ENCODE results near the gene RPLP2. TPM values are rescaled to one million over a fixed set of nuclear protein-coding genes. Genes with fewer than 3 reads are reported as not detected.
A peak's percentile ranks its signal among the peaks of the same experiment; 100 is the strongest.

Gene RPLP2
- total and polyA plus RNA-seq, 2 donors (not counting 1 experiment from before 2014, with no cell fraction given) = 525 to 3,947 TPM

DNA sequence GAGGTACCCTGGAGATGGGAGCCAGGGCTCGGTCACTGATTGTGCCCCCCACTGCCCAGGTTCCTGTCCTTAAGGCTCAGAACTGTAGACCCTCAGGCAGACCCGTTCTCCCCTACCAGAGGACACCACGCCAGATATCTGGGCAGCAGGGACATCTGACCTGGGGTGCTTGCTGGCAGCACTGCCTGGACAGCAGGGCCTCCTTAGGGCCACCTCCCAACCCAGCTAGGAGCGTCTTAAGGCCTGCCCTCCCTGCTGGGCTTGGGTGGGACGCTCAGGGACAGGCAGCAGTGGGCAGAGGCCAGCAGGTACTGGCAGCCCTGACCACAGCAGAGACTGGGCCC, 29.5 kb downstream of the RPLP2 start:
- no peak overlapping the region for H3K4me3 Mint-ChIP-seq

DNA sequence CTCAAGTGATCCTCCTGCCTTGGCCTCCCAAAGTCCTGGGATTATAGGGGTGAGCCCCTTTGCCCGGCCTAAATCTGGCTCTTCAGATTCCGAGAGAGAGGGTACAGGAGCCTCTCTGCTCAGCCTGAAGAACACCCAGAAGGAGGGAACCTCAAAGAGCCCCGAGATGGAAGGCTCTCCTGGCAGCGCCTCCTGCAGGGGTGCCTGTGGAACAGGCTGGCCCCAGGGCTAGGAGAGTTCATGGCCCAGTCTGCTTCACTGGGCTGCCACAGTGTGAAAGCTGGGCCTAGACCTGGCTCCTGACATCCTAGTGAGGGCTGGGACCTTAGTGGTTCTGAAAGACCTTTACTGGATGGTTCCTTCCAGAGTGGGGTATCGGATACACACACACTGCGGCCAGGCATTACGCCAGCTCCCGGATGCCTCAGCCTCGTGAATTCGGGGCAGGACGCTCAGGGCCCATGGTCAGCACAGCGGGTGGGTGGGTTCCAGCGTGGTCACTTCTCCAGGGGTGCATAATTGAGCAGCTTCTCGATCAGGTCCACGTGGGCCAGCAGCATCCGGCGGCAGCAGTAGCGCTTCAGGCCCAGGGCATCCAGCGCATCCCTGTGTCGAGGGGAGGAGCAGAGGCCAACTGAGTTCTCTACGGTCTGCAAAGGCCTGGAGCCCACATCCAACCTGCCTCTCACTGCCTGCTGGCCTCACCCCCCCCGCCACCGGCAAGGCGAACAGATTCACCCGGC, 30.3 kb downstream of the RPLP2 start:
- ATAC-seq (ENCODE audit: low read depth) (no peak), DNase-seq (no peak)
- no peak overlapping the region for H3K9ac ChIP-seq (ENCODE audit: low read length)
- H3K4me3 Mint-ChIP-seq = peak overlapping the region; percentile 72
- H3K27me3 ChIP-seq (replicated peaks in 1 of 4; ENCODE audit: control extremely low read depth in 1 of 4, control insufficient read depth in 3 of 4, insufficient read depth in 4 of 4, low read length in 3 of 4) = peaks cover 0 to 21% (median 7%) of the 10 kb centered on the region in 4 experiments
- no peak overlapping the region for H3K4me2 ChIP-seq (replicated peaks; ENCODE audit: low read depth, low read length, poor library complexity, severe bottlenecking)
- POLR2A ChIA-PET = interaction anchor here (0.7 to 5.2 kb wide), 2 partner anchors 15 to 21 kb away, joined by 4 to 29 read pairs; partner anchors contain the start of gene PNPLA2
- CTCF ChIA-PET = no interaction called here
- peaks cover 26 to 37% of the 10 kb centered on the region in 2 donors for H3K4me1 ChIP-seq (ENCODE audit: control insufficient read depth in 2 of 2, insufficient read depth in 2 of 2, low read length in 2 of 2)
- no peak overlapping the region for H2AFZ ChIP-seq (ENCODE audit: insufficient read depth, low read depth, low read length, poor library complexity, severe bottlenecking)
- peaks cover 0 to 19% of the 10 kb centered on the region in 2 experiments for H3K36me3 ChIP-seq (replicated peaks in 1 of 2; ENCODE audit: control extremely low read depth in 1 of 2, control insufficient read depth in 1 of 2, extremely low read depth in 1 of 2, insufficient read depth in 2 of 2, low read length in 1 of 2)
- H3K9me3 Mint-ChIP-seq (ENCODE audit: insufficient read depth) = no peaks in the 10 kb centered on the region
- H3K27ac ChIP-seq (ENCODE audit: low read length in 2 of 2) = no peak overlapping the region
- H3K79me2 ChIP-seq (ENCODE audit: control insufficient read depth, insufficient read depth, low read length) = peaks cover 20% of the 10 kb centered on the region
- peak overlapping the region; percentile 37 for H3K27ac Mint-ChIP-seq
- H3K4me1 Mint-ChIP-seq = peaks cover 27% of the 10 kb centered on the region
- H4K20me1 ChIP-seq (ENCODE audit: control insufficient read depth, insufficient read depth, low read length, poor library complexity, severe bottlenecking) = peaks cover 48% of the 10 kb centered on the region
- WGBS (ENCODE audit: insufficient coverage) = 96% methylated on average over 20 of the region's 25 CpGs
- intact Hi-C loops (cut with micrococcal nuclease) = loop anchor here (5.0 kb wide), 1 partner anchor 1012 kb away; the partner anchor contains the start of gene LSP1
- TF ChIP-seq EZH2 (IDR thresholded peaks at IDR 0.05; ENCODE audit: borderline replicate concordance, insufficient read depth, low read depth, low read length, poor library complexity, severe bottlenecking) = no peak
- TF ChIP-seq, protein P1, sequence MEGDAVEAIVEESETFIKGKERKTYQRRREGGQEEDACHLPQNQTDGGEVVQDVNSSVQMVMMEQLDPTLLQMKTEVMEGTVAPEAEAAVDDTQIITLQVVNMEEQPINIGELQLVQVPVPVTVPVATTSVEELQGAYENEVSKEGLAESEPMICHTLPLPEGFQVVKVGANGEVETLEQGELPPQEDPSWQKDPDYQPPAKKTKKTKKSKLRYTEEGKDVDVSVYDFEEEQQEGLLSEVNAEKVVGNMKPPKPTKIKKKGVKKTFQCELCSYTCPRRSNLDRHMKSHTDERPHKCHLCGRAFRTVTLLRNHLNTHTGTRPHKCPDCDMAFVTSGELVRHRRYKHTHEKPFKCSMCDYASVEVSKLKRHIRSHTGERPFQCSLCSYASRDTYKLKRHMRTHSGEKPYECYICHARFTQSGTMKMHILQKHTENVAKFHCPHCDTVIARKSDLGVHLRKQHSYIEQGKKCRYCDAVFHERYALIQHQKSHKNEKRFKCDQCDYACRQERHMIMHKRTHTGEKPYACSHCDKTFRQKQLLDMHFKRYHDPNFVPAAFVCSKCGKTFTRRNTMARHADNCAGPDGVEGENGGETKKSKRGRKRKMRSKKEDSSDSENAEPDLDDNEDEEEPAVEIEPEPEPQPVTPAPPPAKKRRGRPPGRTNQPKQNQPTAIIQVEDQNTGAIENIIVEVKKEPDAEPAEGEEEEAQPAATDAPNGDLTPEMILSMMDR (IDR thresholded peaks at IDR 0.05) = no peak
- H3K9me3 ChIP-seq (ENCODE audit: control extremely low read depth in 1 of 3, control insufficient read depth in 2 of 3, insufficient read depth in 1 of 3, low read length in 2 of 3) = no peaks in the 10 kb centered on the region
- no peaks in the 10 kb centered on the region for H3K27me3 Mint-ChIP-seq
- no peak overlapping the region for H3K4me3 ChIP-seq (ENCODE audit: control extremely low read depth in 1 of 5, extremely low read depth in 1 of 5, insufficient read depth in 1 of 5, low read depth in 2 of 5, low read length in 4 of 5)

More for the DNA sequence above, 29.5 kb downstream of the RPLP2 start:
- ChIA-PET POLR2A (interaction anchor here (5.2 kb wide), 1 partner anchor 20 kb away, joined by 29 read pairs; the partner anchor contains the start of gene PNPLA2), CTCF (no interaction called here)
- peaks cover 0 to 19% of the 10 kb centered on the region in 2 experiments for H3K36me3 ChIP-seq (replicated peaks in 1 of 2; ENCODE audit: control extremely low read depth in 1 of 2, control insufficient read depth in 1 of 2, extremely low read depth in 1 of 2, insufficient read depth in 2 of 2, low read length in 1 of 2)
- no peaks in the 10 kb centered on the region for H3K9me3 Mint-ChIP-seq (ENCODE audit: insufficient read depth)
- no peak overlapping the region for H3K4me3 ChIP-seq (ENCODE audit: control extremely low read depth in 1 of 5, extremely low read depth in 1 of 5, insufficient read depth in 1 of 5, low read depth in 2 of 5, low read length in 4 of 5)
- H3K4me1 Mint-ChIP-seq = peaks cover 22% of the 10 kb centered on the region
- H3K27me3 Mint-ChIP-seq = no peaks in the 10 kb centered on the region
- ATAC-seq (ENCODE audit: low read depth) (no peak), DNase-seq (no peak)
- H4K20me1 ChIP-seq (ENCODE audit: control insufficient read depth, insufficient read depth, low read length, poor library complexity, severe bottlenecking) = peaks cover 53% of the 10 kb centered on the region
- 95% methylated on average over 5 of the region's 5 CpGs for WGBS (ENCODE audit: insufficient coverage)
- peaks cover 20% of the 10 kb centered on the region for H3K79me2 ChIP-seq (ENCODE audit: control insufficient read depth, insufficient read depth, low read length)
- no peak for TF ChIP-seq EZH2 (IDR thresholded peaks at IDR 0.05; ENCODE audit: borderline replicate concordance, insufficient read depth, low read depth, low read length, poor library complexity, severe bottlenecking)
- no peak overlapping the region for H3K27ac Mint-ChIP-seq
- intact Hi-C loops (cut with micrococcal nuclease) = no loop called here
- H3K9ac ChIP-seq (ENCODE audit: low read length) = no peak overlapping the region
- no peak overlapping the region for H3K27ac ChIP-seq (ENCODE audit: low read length in 2 of 2)
- peaks cover 0 to 22% (median 7%) of the 10 kb centered on the region in 4 experiments for H3K27me3 ChIP-seq (replicated peaks in 1 of 4; ENCODE audit: control extremely low read depth in 1 of 4, control insufficient read depth in 3 of 4, insufficient read depth in 4 of 4, low read length in 3 of 4)
- peaks cover 20 to 35% of the 10 kb centered on the region in 2 donors for H3K4me1 ChIP-seq (ENCODE audit: control insufficient read depth in 2 of 2, insufficient read depth in 2 of 2, low read length in 2 of 2)
- no peaks in the 10 kb centered on the region for H3K9me3 ChIP-seq (ENCODE audit: control extremely low read depth in 1 of 3, control insufficient read depth in 2 of 3, insufficient read depth in 1 of 3, low read length in 2 of 3)
- no peak overlapping the region for H2AFZ ChIP-seq (ENCODE audit: insufficient read depth, low read depth, low read length, poor library complexity, severe bottlenecking)
- no peak overlapping the region for H3K4me2 ChIP-seq (replicated peaks; ENCODE audit: low read depth, low read length, poor library complexity, severe bottlenecking)
